Spleen (tissue), 11 donors: ENCODE data around the gene PHACTR1. TPM values are rescaled to one million over a fixed set of nuclear protein-coding genes. Genes with fewer than 3 reads are reported as not detected.

Source experiments
- DNase-seq: peaks from one replicate; pipeline ENCODE4 v3.0.0-alpha.2; 2020
- H3K27ac ChIP-seq, 8 donors: fragments of 200-600 bp; sonication (generic) in 7 of 8; 1 replicate in 4 of 8; 2 replicates in 4 of 8; pipeline versions ENCODE4 v1.5.0 to v1.8.0; 2016 to 2021; ENCODE audit warnings: inconsistent platforms in 4 of 8, mild to moderate bottlenecking in 4 of 8, moderate library complexity in 1 of 8
- H3K27me3 ChIP-seq, 7 donors: fragments of 200-600 bp; sonication (generic) in 6 of 7; replicated peaks in 1 of 7; 1 replicate in 4 of 7; 2 replicates in 3 of 7; pipeline versions ENCODE4 v1.5.0 to v1.8.0; 2016 to 2021; ENCODE audit warnings: inconsistent platforms in 3 of 7, mild to moderate bottlenecking in 1 of 7
- H3K36me3 ChIP-seq, 6 donors: fragments of 200-600 bp; sonication (generic) in 5 of 6; 1 replicate in 4 of 6; 2 replicates in 2 of 6; pipeline versions ENCODE4 v1.5.0 to v1.8.0; 2016 to 2021; ENCODE audit warnings: inconsistent platforms in 2 of 6
- H3K4me1 ChIP-seq, 6 donors: fragments of 200-600 bp; sonication (generic) in 5 of 6; 1 replicate in 3 of 6; 2 replicates in 3 of 6; pipeline versions ENCODE4 v1.5.0 to v1.8.0; 2016 to 2021; ENCODE audit warnings: inconsistent platforms in 3 of 6
- H3K4me3 ChIP-seq, 8 donors: fragments of 200-600 bp; sonication (generic) in 7 of 8; 1 replicate in 4 of 8; 2 replicates in 4 of 8; pipeline versions ENCODE4 v1.5.0 to v1.8.0; 2016 to 2021; ENCODE audit warnings: inconsistent platforms in 4 of 8, mild to moderate bottlenecking in 4 of 8, moderate library complexity in 2 of 8
- H3K9me3 ChIP-seq, 8 donors: fragments of 200-600 bp; sonication (generic) in 7 of 8; 1 replicate in 4 of 8; 2 replicates in 4 of 8; pipeline versions ENCODE4 v1.5.0 to v1.8.0; 2016 to 2021; ENCODE audit warnings: inconsistent platforms in 4 of 8
- POLR2A ChIP-seq, 3 donors: fragments of 450-650 bp; IDR thresholded peaks; one replicate each; pipeline ENCODE4 v1.5.1; 2017; ENCODE audit warnings: antibody characterized with exemption in 3 of 3, mild to moderate bottlenecking in 1 of 3
- POLR2AphosphoS5 ChIP-seq, 3 donors: sonication (generic); formaldehyde crosslinking; IDR thresholded peaks; one replicate each; pipeline ENCODE4 v1.5.1; 2017; ENCODE audit warnings: antibody characterized with exemption in 3 of 3
- WGBS, 5 donors: extraction: QIAGEN DNeasy Blood & Tissue Kit in 3 of 5; methylation state at CpG; one replicate each; pipeline versions ENCODE4 v1.1.5 to v1.1.7; 2013 to 2018; 5-methylcytosine and 5-hydroxymethylcytosine counted together
- intact Hi-C: fragments of 100-400 bp; cut with DNase I; formaldehyde crosslinking; loops from one replicate; pipeline ENCODE4 v1.15.0; 2023; ENCODE audit warnings: low total_unique reads
- polyA plus RNA-seq, 3 donors: library from polyadenylated mRNA; stranded (reverse); fragments of 200-250 nt; gene quantifications; one replicate each; pipeline ENCODE4 v1.2.1, GENCODE V29; 2013
- total RNA-seq, 7 donors: library from RNA; depleted of rRNA in 3 of 7; stranded (reverse); fragments of >200 nt in 3 of 7; fragmentation: NEBNext Ultra II Directional in 4 of 7; extraction: Animal tissue kit (Norgen Biotek cat#: 25700) in 4 of 7; gene quantifications; one replicate each; pipeline versions ENCODE4 v1.1.0 to v1.2.1, GENCODE V29; 2016 to 2021
- TF ChIP-seq, protein P1 (sequence below), 11 experiments: fragments of 200-600 bp in 7 of 11; fragments of 450-650 bp in 4 of 11; sonication (generic) in 4 of 11; IDR thresholded peaks in 8 of 11; conservative IDR thresholded peaks in 3 of 11; 1 replicate in 7 of 11; 2 replicates in 4 of 11; pipeline versions ENCODE4 v1.4.0 to v1.8.0; 2016 to 2021; ENCODE audit warnings: antibody characterized with exemption in 11 of 11, inconsistent platforms in 4 of 11, mild to moderate bottlenecking in 1 of 11
- donor health status: healthy with polysubstance abuse.
- donor health status: DM: no; HTN: no; CAD: no; lungs with moderate emphysema.
- donor health status: DM: no; HTN: no; CAD: no.
- donor health status: Bipolar disorder and iron deficiency.
- donor health status: healthy.
- donor health status: DM: no; HTN: no; CAD: no.
- donor health status: DM: yes; HTN: yes; CAD: no.

PHACTR1 gene
- total and polyA plus RNA-seq, 10 donors = 8.5 to 45.3 (median 30.8) TPM

DNA sequence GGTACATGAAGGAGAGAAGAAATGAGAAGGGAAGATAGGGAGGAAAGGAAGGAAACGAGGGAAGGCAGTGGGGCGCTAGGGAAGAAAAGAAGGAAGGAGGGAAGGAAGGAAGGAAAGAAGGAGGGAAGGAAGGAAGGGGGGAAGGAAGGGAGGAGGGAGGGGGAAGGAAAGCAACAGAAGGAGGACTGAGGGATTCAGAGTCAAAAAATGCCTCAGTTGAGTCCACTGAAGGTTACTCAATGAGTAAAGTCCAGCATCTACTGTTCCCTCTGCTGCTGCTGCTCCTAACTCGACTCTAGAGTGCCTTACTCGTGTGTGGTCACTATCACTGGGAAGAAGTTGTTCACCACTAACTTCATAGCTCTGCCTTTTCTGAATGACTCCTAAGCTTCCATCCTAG is 33.8 kb downstream of the PHACTR1 start:
- peaks cover 4 to 88% (median 40%) of the 10 kb centered on the region in 7 donors for H3K27me3 ChIP-seq
- 16 to 22% (median 20%) methylated on average over 4 of the region's 4 CpGs for WGBS, 5 donors
- no peak for DNase-seq
- peaks cover 0 to 15% (median under 1%) of the 10 kb centered on the region in 8 donors for H3K9me3 ChIP-seq
- TF ChIP-seq POLR2A (IDR thresholded peaks at IDR 0.05) (no peak), POLR2AphosphoS5 (IDR thresholded peaks at IDR 0.05) (no peak)
- TF ChIP-seq, protein P1, sequence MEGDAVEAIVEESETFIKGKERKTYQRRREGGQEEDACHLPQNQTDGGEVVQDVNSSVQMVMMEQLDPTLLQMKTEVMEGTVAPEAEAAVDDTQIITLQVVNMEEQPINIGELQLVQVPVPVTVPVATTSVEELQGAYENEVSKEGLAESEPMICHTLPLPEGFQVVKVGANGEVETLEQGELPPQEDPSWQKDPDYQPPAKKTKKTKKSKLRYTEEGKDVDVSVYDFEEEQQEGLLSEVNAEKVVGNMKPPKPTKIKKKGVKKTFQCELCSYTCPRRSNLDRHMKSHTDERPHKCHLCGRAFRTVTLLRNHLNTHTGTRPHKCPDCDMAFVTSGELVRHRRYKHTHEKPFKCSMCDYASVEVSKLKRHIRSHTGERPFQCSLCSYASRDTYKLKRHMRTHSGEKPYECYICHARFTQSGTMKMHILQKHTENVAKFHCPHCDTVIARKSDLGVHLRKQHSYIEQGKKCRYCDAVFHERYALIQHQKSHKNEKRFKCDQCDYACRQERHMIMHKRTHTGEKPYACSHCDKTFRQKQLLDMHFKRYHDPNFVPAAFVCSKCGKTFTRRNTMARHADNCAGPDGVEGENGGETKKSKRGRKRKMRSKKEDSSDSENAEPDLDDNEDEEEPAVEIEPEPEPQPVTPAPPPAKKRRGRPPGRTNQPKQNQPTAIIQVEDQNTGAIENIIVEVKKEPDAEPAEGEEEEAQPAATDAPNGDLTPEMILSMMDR (IDR thresholded peaks at IDR 0.05 in 8 of 11, conservative IDR thresholded peaks at IDR 0.05 in 3 of 11) = no peak
- peaks cover 0 to 12% (median 5%) of the 10 kb centered on the region in 6 donors for H3K4me1 ChIP-seq
- intact Hi-C loops = no loop called here
- H3K36me3 ChIP-seq = no peaks in the 10 kb centered on the region
- H3K27ac ChIP-seq = no peak overlapping the region
- no peak overlapping the region for H3K4me3 ChIP-seq

DNA sequence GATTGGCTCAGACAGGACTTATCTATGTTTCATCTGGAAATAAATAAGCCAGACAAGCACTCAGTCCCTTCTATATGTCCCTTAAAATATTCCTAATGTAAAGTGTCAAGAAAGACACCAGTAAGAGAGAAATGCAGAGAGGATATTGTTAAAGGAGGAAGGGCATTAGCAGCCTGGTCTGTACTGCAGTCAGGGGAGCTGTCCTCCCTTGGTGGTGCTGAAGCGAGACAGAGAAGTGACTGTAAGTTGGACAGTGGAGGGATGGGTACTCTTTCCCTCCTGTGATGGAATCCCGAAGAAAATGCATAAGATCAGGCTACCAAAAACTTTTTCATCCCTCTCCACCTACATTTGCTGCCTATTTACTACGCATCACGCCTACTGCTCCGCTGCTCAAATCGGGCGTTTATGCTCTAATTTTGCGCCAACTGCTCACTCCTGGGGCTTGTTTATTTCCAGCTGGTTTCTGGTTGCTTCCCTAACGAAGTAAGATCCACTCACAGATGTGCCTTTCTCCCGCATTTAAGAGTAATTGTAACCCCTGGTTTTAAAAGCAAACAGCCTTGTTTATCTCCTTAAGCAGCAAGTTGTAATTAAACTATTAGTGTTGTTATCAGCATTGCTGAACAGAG is 35.2 kb downstream of the PHACTR1 start:
- H3K9me3 ChIP-seq = peaks cover 0 to 5% (median 0%) of the 10 kb centered on the region in 8 donors
- WGBS, 5 donors = 34 to 41% (median 37%) methylated on average over 10 of the region's 10 CpGs
- H3K27ac ChIP-seq = no peak overlapping the region
- intact Hi-C loops = no loop called here
- DNase-seq = no peak
- peaks cover 0 to 12% (median 5%) of the 10 kb centered on the region in 6 donors for H3K4me1 ChIP-seq
- TF ChIP-seq POLR2AphosphoS5 (IDR thresholded peaks at IDR 0.05) (no peak), POLR2A (IDR thresholded peaks at IDR 0.05) (no peak)
- TF ChIP-seq, protein P1 (IDR thresholded peaks at IDR 0.05 in 8 of 11, conservative IDR thresholded peaks at IDR 0.05 in 3 of 11) = no peak
- no peaks in the 10 kb centered on the region for H3K36me3 ChIP-seq
- H3K27me3 ChIP-seq = peaks cover 4 to 89% (median 40%) of the 10 kb centered on the region in 7 donors
- H3K4me3 ChIP-seq = no peak overlapping the region

DNA sequence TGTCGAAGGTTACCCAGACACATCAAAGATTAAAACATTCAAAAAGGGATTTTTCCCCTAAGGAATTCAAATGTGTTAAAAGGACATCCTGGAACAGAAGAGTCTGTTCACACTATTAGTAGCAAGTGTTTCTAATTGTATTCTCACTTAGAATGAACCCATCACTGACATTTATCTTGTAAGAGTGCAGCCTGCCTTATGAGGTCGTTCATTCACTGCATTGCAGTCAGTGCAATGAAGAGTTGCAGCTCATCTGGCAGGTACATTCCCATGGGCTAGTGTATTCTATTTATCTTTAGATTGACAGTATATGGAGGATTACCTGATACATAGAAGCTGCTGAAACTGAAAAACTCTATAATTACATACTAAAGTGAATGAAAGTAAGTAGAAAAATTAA is 36.5 kb downstream of the PHACTR1 start:
- intact Hi-C loops = no loop called here
- no peak for TF ChIP-seq POLR2AphosphoS5 (IDR thresholded peaks at IDR 0.05)
- TF ChIP-seq, protein P1 (IDR thresholded peaks at IDR 0.05 in 8 of 11, conservative IDR thresholded peaks at IDR 0.05 in 3 of 11) = no peak
- TF ChIP-seq POLR2A (IDR thresholded peaks at IDR 0.05) = no peak
- Histone ChIP-seq H3K4me1 (peaks cover 0 to 12% (median 5%) of the 10 kb centered on the region in 6 donors), H3K36me3 (no peaks in the 10 kb centered on the region), H3K27me3 (peaks cover 4 to 89% (median 34%) of the 10 kb centered on the region in 7 donors), H3K4me3 (no peak overlapping the region), H3K27ac (no peak overlapping the region), H3K9me3 (peaks cover 0 to 5% (median 0%) of the 10 kb centered on the region in 8 donors)
- no peak for DNase-seq
- 71 to 90% (median 75%) methylated on average over 2 of the region's 2 CpGs for WGBS, 5 donors

DNA sequence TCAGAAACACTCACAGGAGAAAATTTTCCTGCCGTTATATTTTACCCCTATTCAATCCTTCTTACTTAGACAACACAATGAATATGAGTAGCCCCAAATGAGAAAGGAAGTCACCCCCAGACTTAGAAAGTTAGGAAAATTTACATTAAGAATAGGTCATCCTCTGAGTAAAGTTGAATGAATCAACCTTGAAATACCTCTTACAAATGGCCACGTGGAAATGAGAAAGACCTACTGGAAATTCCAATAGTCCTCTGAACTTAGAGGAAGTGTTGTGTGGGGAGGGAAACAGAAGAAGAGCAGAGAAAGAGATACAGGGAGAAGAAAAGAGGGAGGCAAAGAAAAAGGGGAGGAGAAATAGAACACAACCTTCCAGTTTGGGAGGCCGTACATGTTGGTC is 43.7 kb downstream of the PHACTR1 start:
- no peak for DNase-seq
- peaks cover 0 to 44% (median 0%) of the 10 kb centered on the region in 7 donors for H3K27me3 ChIP-seq
- H3K4me3 ChIP-seq = no peak overlapping the region
- H3K36me3 ChIP-seq = no peaks in the 10 kb centered on the region
- intact Hi-C loops = no loop called here
- H3K4me1 ChIP-seq = no peaks in the 10 kb centered on the region
- H3K9me3 ChIP-seq = no peaks in the 10 kb centered on the region
- H3K27ac ChIP-seq = no peak overlapping the region
- TF ChIP-seq POLR2A (IDR thresholded peaks at IDR 0.05) (no peak), POLR2AphosphoS5 (IDR thresholded peaks at IDR 0.05) (no peak)
- TF ChIP-seq, protein P1 (IDR thresholded peaks at IDR 0.05 in 8 of 11, conservative IDR thresholded peaks at IDR 0.05 in 3 of 11) = no peak
- WGBS, 5 donors = 82 to 92% (median 86%) methylated on average over 3 of the region's 3 CpGs
